Breast epithelium (tissue), 3 donors: ENCODE measurements around the gene PAK6.

Source experiments
- CTCF ChIP-seq, 3 donors: fragments of 450-650 bp; IDR thresholded peaks; one replicate each; pipeline ENCODE4 v1.5.1; 2016 to 2017; ENCODE audit warnings: antibody characterized with exemption in 3 of 3, mild to moderate bottlenecking in 3 of 3, moderate library complexity in 3 of 3
- POLR2A ChIP-seq: fragments of 450-650 bp; IDR thresholded peaks from one replicate; pipeline ENCODE4 v1.6.1; 2016; ENCODE audit warnings: antibody characterized with exemption, mild to moderate bottlenecking, moderate library complexity

DNA sequence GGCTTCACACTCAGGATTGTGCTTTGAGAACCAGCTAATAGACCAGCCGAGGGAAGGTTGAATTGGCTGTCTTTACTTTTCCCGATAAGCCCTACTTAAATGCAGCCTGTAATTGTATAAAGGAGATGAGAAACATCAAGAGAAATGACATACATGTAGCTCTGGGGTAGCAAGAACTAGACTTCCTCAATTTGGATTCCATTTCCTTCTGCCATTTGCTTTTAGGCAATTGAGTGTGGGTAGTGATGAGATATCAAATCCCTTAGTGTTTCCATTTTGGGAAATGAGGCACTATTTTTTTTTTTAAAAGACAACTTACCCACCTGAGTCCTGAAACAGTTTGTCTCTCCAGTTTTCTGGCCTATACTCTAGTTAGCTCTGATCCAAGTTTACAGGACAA lies 86.8 kb downstream of the PAK6 start:
- TF ChIP-seq CTCF (IDR thresholded peaks at IDR 0.05) (no peak), POLR2A (no peak)
